NCI-H1048 (cell line): ENCODE data around the gene RBFOX1.

Source experiments
- DNase-seq: peaks from one replicate; lab custom pipeline; 2025; lab: John Stamatoyannopoulos, UW

The RBFOX1 gene

GRCh38 chr16:7420079-7420478 is 87.4 kb downstream of the RBFOX1 start:
- DNase-seq, result no peak

DNA sequence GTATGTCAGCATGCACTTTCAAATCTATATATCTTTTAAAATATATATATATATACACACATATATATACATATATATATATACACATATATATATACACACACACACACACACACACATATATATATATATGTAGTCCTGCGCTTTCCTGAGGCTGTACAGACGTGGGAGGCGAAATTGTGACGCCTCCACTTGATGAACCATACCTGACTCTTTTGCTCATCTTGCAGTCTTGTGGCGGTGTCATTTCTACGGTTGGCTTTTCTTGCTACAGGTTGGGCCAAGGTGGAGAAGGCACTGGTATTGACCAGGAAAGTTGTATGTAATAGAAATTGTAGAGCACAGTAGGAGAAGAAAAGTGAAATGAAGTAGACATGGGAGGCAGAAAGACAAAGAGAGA is 88.2 kb downstream of the RBFOX1 start:
- DNase-seq, result no peak

DNA sequence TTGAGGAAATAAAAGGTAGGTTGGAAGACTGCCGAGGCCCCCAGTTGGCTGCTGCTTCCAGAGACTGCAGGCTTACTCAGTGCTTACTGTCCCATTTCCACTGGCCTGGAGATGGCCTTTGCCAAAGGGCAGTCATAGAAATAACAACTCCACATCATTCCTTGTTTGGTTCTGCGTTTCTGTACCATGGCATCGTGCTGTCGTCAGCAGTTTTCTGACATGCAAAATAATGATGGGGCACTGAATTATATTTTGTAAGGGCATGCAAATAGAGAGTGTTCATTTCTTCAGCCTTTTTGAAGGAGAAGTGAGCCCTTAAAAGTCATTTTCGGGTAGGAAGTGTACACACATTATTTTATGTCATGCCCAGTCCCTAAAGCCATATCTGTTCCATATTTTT is 88.9 kb downstream of the RBFOX1 start:
- DNase-seq, result no peak

DNA sequence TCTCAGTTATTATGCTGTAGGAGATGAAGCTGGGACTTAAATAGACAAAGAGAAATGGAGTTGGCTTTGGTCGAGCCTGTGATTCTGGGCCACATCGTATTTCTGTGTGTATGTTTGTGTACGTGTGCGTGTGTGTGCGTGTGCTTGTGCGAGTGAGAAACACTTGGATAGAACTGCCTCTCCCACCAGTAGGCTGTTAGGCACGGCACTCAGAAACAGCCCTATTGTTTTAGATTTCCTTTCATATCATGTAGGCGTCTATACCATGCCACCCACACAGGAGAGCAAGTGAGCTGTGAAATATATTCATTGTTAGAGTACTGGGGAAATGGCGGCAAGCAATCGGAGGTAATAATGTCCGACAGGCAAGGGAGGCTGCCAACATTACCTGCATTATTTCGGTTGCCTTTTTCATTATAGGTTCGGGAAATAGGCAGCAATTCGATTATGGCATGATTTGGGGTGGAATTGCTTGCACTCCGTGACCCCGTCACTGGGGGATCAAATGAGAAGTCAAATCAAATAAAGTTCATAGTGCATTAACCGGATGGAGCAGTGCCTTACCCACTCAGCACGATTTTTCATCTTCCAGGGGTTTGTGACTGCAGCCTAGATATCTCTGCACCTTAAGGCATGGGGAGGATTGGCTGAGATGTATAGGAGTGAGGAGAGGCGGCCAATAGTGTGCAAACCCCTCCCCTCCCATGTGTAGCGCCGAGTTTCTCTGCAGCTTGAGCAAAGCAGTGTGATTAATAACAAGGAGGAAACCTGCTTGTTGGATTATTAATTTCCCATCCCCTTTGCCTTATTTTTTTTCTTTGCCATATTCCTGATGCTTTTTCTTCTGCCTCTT is 89.6 kb downstream of the RBFOX1 start:
- DNase-seq, result no peak

DNA sequence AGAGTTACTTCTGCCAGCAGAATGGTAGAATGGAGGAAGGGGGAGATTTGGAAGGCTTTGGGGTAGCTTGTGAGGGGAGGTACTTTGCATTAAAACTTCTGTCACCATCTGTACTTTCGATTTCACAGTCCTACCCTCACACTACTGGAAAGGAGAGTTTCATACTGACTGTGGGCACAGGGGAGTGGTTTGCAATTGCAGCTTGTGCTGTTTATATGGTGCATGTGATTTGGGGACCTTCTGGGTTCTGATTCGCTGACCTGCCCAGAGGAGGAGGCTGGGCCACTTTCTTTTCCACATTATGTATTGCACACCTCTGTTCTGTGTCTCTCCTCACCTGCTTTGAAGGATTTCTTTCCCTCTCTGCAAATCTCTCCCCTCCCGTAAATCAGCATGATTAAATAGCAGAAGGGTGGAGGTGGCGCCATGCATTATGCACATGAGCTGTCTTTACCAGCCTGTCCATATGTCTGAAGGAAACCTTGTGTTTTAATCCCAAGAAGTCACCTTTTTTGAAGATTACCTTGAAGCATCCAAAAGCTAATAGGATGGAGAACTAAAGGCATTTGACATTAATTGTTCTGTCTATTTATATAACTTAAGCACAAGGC is 90.9 kb downstream of the RBFOX1 start:
- DNase-seq, result no peak

DNA sequence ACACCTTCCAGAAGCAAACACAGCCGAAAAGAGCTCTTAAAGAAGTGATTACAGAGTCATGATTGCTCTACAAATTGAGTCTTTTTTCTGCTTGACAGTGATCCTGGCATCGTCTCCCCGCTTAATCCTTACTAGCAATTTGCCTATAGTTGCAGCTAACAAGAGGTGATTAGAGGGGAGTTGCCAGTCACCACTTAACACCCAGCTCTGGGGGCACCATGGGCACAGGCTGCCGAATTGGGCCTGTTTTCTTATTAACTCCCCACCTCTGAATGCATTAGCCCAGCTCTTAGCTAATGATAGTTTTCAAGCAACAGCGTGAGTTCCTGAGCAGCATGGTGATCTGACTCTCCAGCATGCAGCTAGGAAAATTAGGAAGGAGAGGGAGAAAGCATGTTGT is 93.5 kb downstream of the RBFOX1 start:
- no peak for DNase-seq

DNA sequence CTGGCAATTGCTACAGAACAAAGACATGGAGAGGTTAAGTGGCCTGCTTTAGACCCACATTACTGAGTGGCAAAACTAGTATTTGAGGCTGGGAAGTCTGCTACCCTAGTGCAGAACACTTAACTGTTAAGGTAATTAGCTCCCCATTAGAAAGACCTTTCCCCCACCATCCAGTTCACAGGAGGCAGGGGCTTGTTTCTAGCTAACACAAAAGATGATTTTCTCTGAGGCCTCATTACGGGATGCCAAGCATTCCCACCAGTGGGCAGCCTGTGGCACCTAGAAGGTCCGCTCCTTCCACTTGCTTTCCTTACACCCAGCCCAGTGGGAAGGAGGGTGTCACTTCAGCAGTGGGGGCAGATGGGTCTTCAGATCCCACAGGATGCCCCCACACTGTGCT is 99.1 kb downstream of the RBFOX1 start:
- no peak for DNase-seq

DNA sequence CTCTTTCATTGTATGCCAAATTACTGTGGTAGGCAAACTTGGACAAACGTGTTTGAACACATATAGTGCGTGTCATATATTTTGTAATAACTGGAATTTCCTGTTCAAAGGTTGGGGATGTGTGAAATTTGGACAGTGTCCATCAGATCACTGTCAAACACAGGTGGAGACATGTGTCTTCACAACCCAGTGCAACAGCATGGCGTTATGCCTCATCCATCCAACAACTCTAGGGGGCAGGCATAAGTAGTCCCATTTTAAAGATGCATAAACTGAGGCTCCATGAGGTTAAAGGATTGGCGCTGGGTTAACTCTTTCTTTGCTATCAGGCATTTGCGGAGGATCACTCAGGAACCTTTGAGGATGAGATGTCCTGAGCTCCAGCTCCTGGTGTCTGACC is 103.7 kb downstream of the RBFOX1 start:
- no peak for DNase-seq

DNA sequence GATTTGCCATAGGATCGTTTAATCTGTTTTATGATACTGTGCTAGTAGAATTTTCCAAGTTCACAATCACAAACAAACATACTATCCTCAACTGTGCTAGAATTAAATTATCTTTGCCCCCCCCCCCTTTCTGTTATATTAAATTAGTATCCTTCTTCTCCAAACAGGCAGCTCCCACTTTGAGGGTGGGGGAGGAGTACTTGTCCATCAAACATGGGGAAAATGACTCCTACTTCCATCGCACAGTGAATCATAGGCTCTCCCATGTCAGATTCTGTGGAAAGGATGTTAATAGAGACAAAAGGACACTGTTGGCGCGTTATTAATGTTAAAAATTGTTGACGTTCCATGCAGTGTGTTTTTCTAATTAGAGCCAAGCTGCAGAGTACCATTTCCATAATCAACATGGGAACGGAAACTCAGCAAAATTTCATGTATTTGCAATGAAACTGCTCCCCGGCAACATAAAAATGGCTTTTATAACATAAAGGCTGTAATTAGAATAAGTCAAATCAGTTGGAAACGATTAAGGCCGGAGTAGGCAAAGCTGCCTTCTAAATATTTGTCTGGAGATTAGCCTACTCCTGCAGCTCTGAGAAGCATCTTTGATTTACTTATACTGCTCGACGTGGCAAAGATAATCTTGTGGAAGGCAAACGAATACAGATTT is 104.6 kb downstream of the RBFOX1 start:
- no peak for DNase-seq

GRCh38 chr16:7437843-7438242 is 105.2 kb downstream of the RBFOX1 start:
- DNase-seq, result no peak

GRCh38 chr16:7438601-7439000 is 106.0 kb downstream of the RBFOX1 start:
- DNase-seq, result no peak

DNA sequence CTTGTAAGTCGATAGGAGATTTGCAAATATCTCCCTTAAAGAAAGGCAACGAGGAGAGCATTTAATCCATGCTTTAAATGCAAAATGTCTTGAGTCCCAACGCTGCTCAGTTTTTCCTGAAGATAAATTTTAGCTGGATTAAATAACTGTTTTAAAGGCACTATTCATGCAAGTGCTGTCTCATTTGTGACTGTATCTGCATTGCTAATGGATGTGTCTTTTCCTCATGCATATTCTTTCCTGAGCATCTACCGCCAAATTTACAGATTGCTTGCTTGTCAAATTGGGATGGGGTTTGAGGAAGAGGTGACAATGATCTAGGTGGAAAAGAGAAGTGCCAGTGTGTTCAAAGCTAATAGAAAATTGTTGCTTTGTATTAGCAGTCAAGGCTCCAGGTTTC is 106.9 kb downstream of the RBFOX1 start:
- DNase-seq, result no peak

DNA sequence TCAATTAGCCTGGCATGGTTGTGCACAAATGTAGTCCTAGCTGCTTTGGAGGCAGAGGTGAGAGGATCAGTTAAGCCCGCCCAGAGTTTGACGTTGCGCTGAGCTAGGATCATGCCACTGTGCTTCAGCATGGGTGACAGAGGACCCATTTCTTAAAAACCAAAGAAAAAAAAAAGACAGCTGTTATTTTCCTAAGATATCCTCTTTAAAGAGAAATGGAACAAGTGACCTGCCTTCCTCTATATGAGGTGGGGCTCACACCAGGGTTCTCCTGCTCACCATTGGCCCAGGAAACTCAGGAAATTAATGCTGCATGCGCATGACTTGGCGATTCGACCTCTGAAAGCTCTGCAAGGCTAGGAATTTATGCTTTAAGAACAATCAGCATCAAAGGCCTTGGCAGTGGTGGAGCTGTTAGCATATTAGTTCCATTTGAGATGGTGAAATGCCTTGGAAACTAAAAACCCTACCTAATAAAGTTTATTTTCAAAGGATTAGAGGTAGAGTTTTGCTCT is 108.3 kb downstream of the RBFOX1 start:
- DNase-seq, result no peak

- no peak for DNase-seq
Observed at GRCh38 chr16:7442050-7442449, 109.4 kb downstream of the RBFOX1 start.

DNA sequence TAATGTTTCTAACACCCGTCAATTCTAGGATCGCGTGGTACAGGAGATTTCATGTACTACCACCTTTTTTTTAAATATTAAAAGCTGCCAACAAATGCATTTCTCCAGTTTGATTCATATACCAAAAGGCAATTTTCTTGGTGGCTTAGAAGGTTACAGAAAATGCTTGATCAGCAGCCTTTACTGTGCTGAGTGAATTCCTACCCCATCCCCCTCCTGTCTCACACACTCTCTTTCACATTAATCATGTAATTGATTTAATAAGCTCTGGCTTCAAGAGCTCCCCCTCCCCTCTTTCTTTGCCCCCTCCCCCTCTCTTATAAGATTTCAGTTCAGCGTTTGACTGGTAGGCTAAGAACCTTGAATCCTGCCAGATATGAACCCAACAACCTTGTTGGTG is 110.5 kb downstream of the RBFOX1 start:
- no peak for DNase-seq

DNA sequence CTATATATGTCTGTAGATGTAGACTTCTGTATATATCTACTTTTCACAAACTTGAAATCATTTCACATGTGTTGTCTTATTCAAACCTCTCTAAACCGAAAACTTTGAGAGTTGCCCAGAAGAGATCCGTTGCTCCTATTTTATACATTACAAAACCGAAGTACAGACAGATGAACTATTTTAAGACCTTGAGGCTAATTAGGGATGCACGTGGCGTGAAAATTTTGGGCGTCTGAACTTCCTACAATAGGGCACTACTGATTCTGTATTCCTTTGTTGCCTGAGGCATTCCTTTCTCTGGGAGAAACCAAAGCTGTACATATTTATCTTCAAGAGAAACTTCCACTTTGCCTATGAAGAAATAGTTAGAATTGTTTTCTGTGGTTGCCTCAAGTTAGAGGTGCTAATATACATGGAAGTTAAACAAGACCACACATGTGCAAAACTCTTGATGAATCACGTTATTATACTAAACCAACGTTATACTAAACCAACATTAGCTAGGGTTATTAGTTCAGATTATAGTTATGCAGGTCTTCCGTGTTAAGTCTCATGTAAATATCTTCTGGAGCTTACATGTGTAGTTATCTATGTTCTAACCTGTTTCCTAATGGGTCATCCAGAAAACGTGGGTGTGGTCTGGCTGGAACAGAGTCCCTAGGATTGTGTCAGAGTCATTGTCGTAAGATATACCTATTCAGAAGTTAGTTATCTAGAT is 111.2 kb downstream of the RBFOX1 start:
- no peak for DNase-seq

DNA sequence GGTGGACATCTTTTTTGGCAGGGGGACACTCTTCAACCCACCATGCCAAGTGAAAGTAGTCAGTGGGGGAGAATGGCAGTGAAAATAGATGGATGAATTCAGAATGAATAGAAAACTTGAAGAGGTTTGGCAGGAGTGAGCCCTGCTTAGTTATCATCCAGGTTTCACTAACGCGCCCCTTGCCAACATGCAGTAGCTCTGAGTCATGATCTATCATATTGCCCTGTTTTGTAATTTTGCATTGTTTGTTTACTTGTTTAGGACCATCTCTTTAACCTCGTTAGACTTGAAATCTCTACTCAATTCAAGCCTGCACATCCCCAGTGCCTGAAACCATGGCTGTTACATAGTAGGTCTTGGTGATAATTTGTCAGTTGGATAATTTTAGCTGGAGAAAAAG is 116.7 kb downstream of the RBFOX1 start:
- no peak for DNase-seq

- DNase-seq, result no peak
Observed at GRCh38 chr16:7449808-7450207, 117.2 kb downstream of the RBFOX1 start.

- no peak for DNase-seq
Observed at GRCh38 chr16:7450440-7450839, 117.8 kb downstream of the RBFOX1 start.

DNA sequence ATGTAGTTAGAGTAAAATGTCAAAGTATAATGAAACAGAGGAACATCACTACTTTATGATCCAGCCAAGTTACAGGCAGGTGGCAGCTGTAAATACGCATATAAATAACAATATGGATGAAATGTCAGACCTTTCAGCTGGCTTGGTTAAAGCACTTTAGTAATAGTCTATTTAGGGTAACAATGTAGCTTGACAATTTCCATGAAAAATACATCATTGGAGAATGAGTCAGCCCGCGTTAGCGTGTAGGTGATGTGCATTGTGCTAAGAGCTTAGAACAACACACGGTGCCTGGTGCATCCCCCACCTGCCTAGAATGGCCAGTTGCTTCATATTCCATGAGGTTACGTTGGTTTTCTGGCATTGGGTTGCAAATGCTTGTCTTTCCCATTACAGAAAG is 119.4 kb downstream of the RBFOX1 start:
- no peak for DNase-seq

GRCh38 chr16:7456211-7456610 is 123.6 kb downstream of the RBFOX1 start:
- DNase-seq, result no peak

GRCh38 chr16:7458144-7458543 is 125.5 kb downstream of the RBFOX1 start:
- no peak for DNase-seq
